Mesenchymal stem cell (in vitro differentiated cells and primary cell): Measurements from ENCODE around the gene BSDC1.

Experiments
- DNase-seq: peaks from one replicate; pipeline ENCODE4 v3.0.0-alpha.2; 2013
- H2AFZ ChIP-seq: one replicate; pipeline ENCODE4 v1.6.1; 2013; ENCODE audit warnings: low read depth, mild to moderate bottlenecking, control low read depth, inconsistent platforms, low read length, moderate library complexity
- H2AK5ac ChIP-seq: 2 replicates; pipeline ENCODE4 v1.6.1; 2013; ENCODE audit warnings: low read length, moderate library complexity, mild to moderate bottlenecking, inconsistent platforms; ENCODE audit not compliant: severe bottlenecking
- H2BK120ac ChIP-seq: one replicate; pipeline ENCODE4 v1.6.1; 2013; ENCODE audit warnings: low read depth, mild to moderate bottlenecking, inconsistent platforms, low read length, moderate library complexity
- H2BK12ac ChIP-seq, 2 experiments: one replicate each; pipeline ENCODE4 v1.6.1; 2013; ENCODE audit warnings: inconsistent platforms in 2 of 2, low read length in 2 of 2, mild to moderate bottlenecking in 2 of 2, moderate library complexity in 2 of 2, control low read depth in 1 of 2
- H2BK15ac ChIP-seq: one replicate; pipeline ENCODE4 v1.6.1; 2013; ENCODE audit warnings: mild to moderate bottlenecking, low read depth, inconsistent platforms; ENCODE audit not compliant: poor library complexity, severe bottlenecking
- H2BK5ac ChIP-seq: 2 replicates; pipeline ENCODE4 v1.6.1; 2013; ENCODE audit warnings: low read depth, mild to moderate bottlenecking, low read length, control low read depth, inconsistent platforms; ENCODE audit not compliant: poor library complexity, severe bottlenecking
- H3K14ac ChIP-seq, 2 experiments: one replicate each; pipeline ENCODE4 v1.6.1; 2013; ENCODE audit warnings: inconsistent platforms in 2 of 2, low read length in 2 of 2, control low read depth in 1 of 2, mild to moderate bottlenecking in 1 of 2, moderate library complexity in 1 of 2
- H3K18ac ChIP-seq, 2 experiments: one replicate each; pipeline ENCODE4 v1.6.1; 2013; ENCODE audit warnings: inconsistent platforms in 2 of 2, low read length in 2 of 2, control low read depth in 1 of 2, low read depth in 1 of 2, mild to moderate bottlenecking in 1 of 2
- H3K23ac ChIP-seq, 2 experiments: one replicate each; pipeline ENCODE4 v1.6.1; 2013; ENCODE audit warnings: inconsistent platforms in 2 of 2, low read length in 2 of 2, mild to moderate bottlenecking in 2 of 2, moderate library complexity in 2 of 2, control low read depth in 1 of 2
- H3K27ac ChIP-seq: 2 replicates; pipeline ENCODE4 v1.5.1; 2013; ENCODE audit warnings: mild to moderate bottlenecking, moderate library complexity, low read length, control low read depth, inconsistent platforms; ENCODE audit not compliant: poor library complexity, severe bottlenecking
- H3K27me3 ChIP-seq, 2 experiments: 2 replicates each; pipeline versions ENCODE4 v1.6.1 to v1.7.0; 2013; ENCODE audit warnings: low read length in 2 of 2, mild to moderate bottlenecking in 2 of 2, moderate library complexity in 2 of 2, control low read depth in 1 of 2, inconsistent platforms in 1 of 2; ENCODE audit not compliant: control insufficient read depth in 1 of 2, insufficient read depth in 1 of 2
- H3K36me3 ChIP-seq, 2 experiments: 2 replicates each; pipeline versions ENCODE4 v1.6.1 to v1.7.0; 2013; ENCODE audit warnings: low read length in 2 of 2, control low read depth in 1 of 2, inconsistent platforms in 1 of 2, low read depth in 1 of 2, mild to moderate bottlenecking in 1 of 2; ENCODE audit not compliant: insufficient read depth in 2 of 2, control insufficient read depth in 1 of 2
- H3K4ac ChIP-seq, 2 experiments: one replicate each; pipeline ENCODE4 v1.6.1; 2013; ENCODE audit warnings: inconsistent platforms in 2 of 2, low read length in 2 of 2, mild to moderate bottlenecking in 2 of 2, moderate library complexity in 2 of 2, control low read depth in 1 of 2, low read depth in 1 of 2
- H3K4me1 ChIP-seq: 2 replicates; pipeline ENCODE4 v1.6.1; 2013; ENCODE audit warnings: low read depth, low read length, control low read depth; ENCODE audit not compliant: control insufficient read depth, insufficient read depth
- H3K4me2 ChIP-seq: 2 replicates; pipeline ENCODE4 v1.6.1; 2013; ENCODE audit warnings: low read length, mild to moderate bottlenecking, inconsistent platforms; ENCODE audit not compliant: poor library complexity, severe bottlenecking
- H3K4me3 ChIP-seq, 2 experiments: 2 replicates each; pipeline versions ENCODE4 v1.5.1 to v1.7.0; 2013; ENCODE audit warnings: low read length in 2 of 2, mild to moderate bottlenecking in 2 of 2, control low read depth in 1 of 2, low read depth in 1 of 2; ENCODE audit not compliant: insufficient read depth in 1 of 2
- H3K79me1 ChIP-seq: replicated peaks from 2 replicates; pipeline ENCODE4 v1.6.1; 2013; ENCODE audit warnings: mild to moderate bottlenecking, control low read depth, low read length, inconsistent platforms; ENCODE audit not compliant: poor library complexity, severe bottlenecking
- H3K9ac ChIP-seq: 2 replicates; pipeline ENCODE4 v1.7.0; 2013; ENCODE audit warnings: mild to moderate bottlenecking, low read length, moderate library complexity
- H3K9me3 ChIP-seq: 2 replicates; pipeline ENCODE4 v1.7.0; 2013; ENCODE audit warnings: mild to moderate bottlenecking, low read length; ENCODE audit not compliant: control insufficient read depth
- H4K8ac ChIP-seq: one replicate; pipeline ENCODE4 v1.6.1; 2013; ENCODE audit warnings: inconsistent platforms, mild to moderate bottlenecking, low read length, moderate library complexity
- H4K91ac ChIP-seq: one replicate; pipeline ENCODE4 v1.6.1; 2013; ENCODE audit warnings: mild to moderate bottlenecking, low read length, inconsistent platforms
- WGBS: methylation state at CpG from one replicate; pipeline ENCODE4 v1.1.7; 2013; ENCODE audit warnings: mixed read lengths; 5-methylcytosine and 5-hydroxymethylcytosine counted together

Gene BSDC1

DNA sequence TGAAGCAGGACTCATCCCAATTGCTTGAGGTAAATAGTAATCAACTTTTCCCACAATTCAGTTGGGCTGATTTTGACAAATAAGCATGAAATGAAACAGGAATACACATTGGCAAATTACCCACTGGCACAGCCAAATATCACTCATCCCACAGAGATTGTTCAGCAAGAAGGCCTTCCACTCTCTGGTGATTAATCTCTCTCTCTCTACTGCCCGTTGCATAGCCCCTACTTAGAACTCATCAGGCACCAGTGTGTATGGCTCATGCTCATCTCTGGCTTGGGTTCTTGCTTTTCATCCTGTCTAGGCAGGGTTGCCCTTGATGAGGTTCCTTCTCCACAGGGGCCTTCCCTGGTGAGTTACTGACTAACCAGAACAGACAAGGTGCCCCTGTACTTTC, 1.1 kb downstream of the BSDC1 start:
- 72% methylated on average over 1 of the region's 1 CpG for WGBS
- peak overlapping the region; percentile 99 for H3K9ac ChIP-seq
- peak overlapping the region; percentile 19 for H3K27ac ChIP-seq
- H3K18ac ChIP-seq: no peak overlapping the region
- peaks cover 9% of the 10 kb centered on the region for H3K4me1 ChIP-seq
- H4K91ac ChIP-seq: no peak overlapping the region
- no peak overlapping the region for H4K8ac ChIP-seq
- DNase-seq: no peak
- peak overlapping the region; percentile 78 for H3K4me2 ChIP-seq
- no peak overlapping the region for H3K23ac ChIP-seq
- no peaks in the 10 kb centered on the region for H3K27me3 ChIP-seq
- H2BK5ac ChIP-seq: no peak overlapping the region
- no peak overlapping the region for H2BK120ac ChIP-seq
- H3K4ac ChIP-seq: peak overlapping the region in 1 of 2 experiments; percentile 2
- no peak overlapping the region for H3K14ac ChIP-seq
- no peak overlapping the region for H2AK5ac ChIP-seq
- H2BK12ac ChIP-seq: no peak overlapping the region
- no peak overlapping the region for H2BK15ac ChIP-seq
- peak overlapping the region in 1 of 2 experiments; percentile 92 for H3K4me3 ChIP-seq
- H3K36me3 ChIP-seq: peaks cover 22 to 40% of the 10 kb centered on the region in 2 experiments
- H3K9me3 ChIP-seq: no peaks in the 10 kb centered on the region
- no peak overlapping the region for H2AFZ ChIP-seq
- peaks cover 30% of the 10 kb centered on the region for H3K79me1 ChIP-seq

GRCh38 chr1:32392325-32392724, 1.9 kb downstream of the BSDC1 start:
- Histone ChIP-seq H3K9me3 (no peaks in the 10 kb centered on the region), H3K23ac (no peak overlapping the region), H3K27me3 (no peaks in the 10 kb centered on the region), H2AK5ac (no peak overlapping the region), H4K91ac (no peak overlapping the region), H3K4me3 (no peak overlapping the region), H3K4me2 (no peak overlapping the region), H3K14ac (no peak overlapping the region), H2AFZ (no peak overlapping the region), H3K27ac (no peak overlapping the region), H3K18ac (no peak overlapping the region), H3K9ac (no peak overlapping the region), H3K4ac (no peak overlapping the region), H2BK120ac (no peak overlapping the region), H3K79me1 (peaks cover 35% of the 10 kb centered on the region), H2BK5ac (no peak overlapping the region), H3K4me1 (peaks cover 7% of the 10 kb centered on the region), H3K36me3 (peaks cover 26 to 47% of the 10 kb centered on the region in 2 experiments), H2BK12ac (no peak overlapping the region), H4K8ac (no peak overlapping the region), H2BK15ac (no peak overlapping the region)
- WGBS: 85% methylated on average over 3 of the region's 3 CpGs
- DNase-seq: no peak

GRCh38 chr1:32390904-32391870, 3.1 kb downstream of the BSDC1 start:
- H2BK5ac ChIP-seq: no peak overlapping the region
- 94% methylated on average over 7 of the region's 8 CpGs for WGBS
- H3K27ac ChIP-seq: no peak overlapping the region
- no peak overlapping the region for H2AK5ac ChIP-seq
- no peak overlapping the region for H3K23ac ChIP-seq
- no peak for DNase-seq
- peaks cover 31 to 57% of the 10 kb centered on the region in 2 experiments for H3K36me3 ChIP-seq
- no peak overlapping the region for H3K18ac ChIP-seq
- H3K9ac ChIP-seq: no peak overlapping the region
- no peaks in the 10 kb centered on the region for H3K27me3 ChIP-seq
- H3K4me2 ChIP-seq: no peak overlapping the region
- H4K8ac ChIP-seq: no peak overlapping the region
- H4K91ac ChIP-seq: no peak overlapping the region
- H3K14ac ChIP-seq: no peak overlapping the region
- peaks cover 38% of the 10 kb centered on the region for H3K79me1 ChIP-seq
- H2BK12ac ChIP-seq: no peak overlapping the region
- no peak overlapping the region for H2BK120ac ChIP-seq
- H3K4ac ChIP-seq: no peak overlapping the region
- no peak overlapping the region for H2AFZ ChIP-seq
- H3K4me1 ChIP-seq: peaks cover 7% of the 10 kb centered on the region
- H3K4me3 ChIP-seq: no peak overlapping the region
- H2BK15ac ChIP-seq: no peak overlapping the region
- H3K9me3 ChIP-seq: no peaks in the 10 kb centered on the region

- Histone ChIP-seq H3K79me1 (peaks cover 43% of the 10 kb centered on the region), H2BK5ac (no peak overlapping the region), H3K4me2 (no peak overlapping the region), H2AK5ac (no peak overlapping the region), H2BK120ac (no peak overlapping the region), H3K36me3 (peaks cover 45 to 80% of the 10 kb centered on the region in 2 experiments), H3K4me1 (peaks cover 6% of the 10 kb centered on the region), H3K9me3 (no peaks in the 10 kb centered on the region), H2BK12ac (no peak overlapping the region), H3K14ac (no peak overlapping the region), H3K27me3 (no peaks in the 10 kb centered on the region), H2BK15ac (no peak overlapping the region), H3K4me3 (no peak overlapping the region), H4K91ac (no peak overlapping the region), H3K27ac (no peak overlapping the region), H2AFZ (no peak overlapping the region), H3K18ac (no peak overlapping the region), H4K8ac (no peak overlapping the region), H3K9ac (no peak overlapping the region), H3K23ac (no peak overlapping the region), H3K4ac (no peak overlapping the region)
- no peak for DNase-seq
- 85% methylated on average over 3 of the region's 6 CpGs for WGBS
Measured at GRCh38 chr1:32388641-32389040, 5.6 kb downstream of the BSDC1 start.
